GM12872 (cell line): ENCODE results near the gene ANP32A.

Source experiments
- CTCF ChIP-seq: IDR thresholded peaks from 3 replicates; pipeline ENCODE4 v1.5.1; 2011; ENCODE audit warnings: low read depth, mild to moderate bottlenecking, low read length, moderate library complexity; ENCODE audit not compliant: insufficient read depth

The ANP32A gene

DNA sequence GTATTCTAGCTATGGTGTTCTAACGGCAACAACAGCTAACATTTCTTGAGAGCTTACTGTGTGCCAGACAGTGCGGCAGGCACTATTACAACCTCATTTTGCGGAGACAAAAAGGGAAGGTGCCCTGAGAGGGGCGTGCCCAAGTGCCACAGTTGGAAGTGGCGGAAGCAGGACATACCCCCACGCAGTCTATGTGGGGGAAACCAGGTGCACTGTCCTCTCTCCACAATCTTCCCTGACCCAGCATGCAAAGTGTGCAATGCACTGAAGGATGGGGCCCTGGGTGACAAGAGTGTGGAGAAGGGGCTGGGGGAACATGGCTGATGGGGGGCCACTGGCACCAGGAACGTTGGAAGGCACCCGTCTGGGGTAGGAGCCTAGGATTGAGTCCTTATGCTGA, 8.6 kb downstream of the ANP32A start:
- no peak for TF ChIP-seq CTCF

DNA sequence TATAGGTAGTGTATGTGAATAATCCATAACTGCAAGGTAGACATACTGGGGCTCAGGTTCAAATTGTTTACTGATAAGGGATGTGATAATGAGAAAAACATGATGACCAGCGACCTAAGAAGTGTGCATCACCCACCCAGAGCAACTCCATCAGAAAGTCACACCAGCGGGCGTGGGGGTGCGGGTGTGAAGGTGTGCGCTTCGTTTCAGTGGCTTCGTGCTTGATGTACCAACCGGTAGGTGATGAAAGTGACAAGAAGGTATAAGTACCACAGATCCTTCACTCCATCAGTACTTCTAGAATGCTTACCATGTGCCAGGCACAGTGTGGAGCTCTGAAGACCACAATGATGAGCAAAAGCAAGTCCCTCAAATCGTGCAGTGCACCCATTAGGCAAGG, 11.2 kb downstream of the ANP32A start:
- no peak for TF ChIP-seq CTCF

- TF ChIP-seq CTCF: no peak
Observed at GRCh38 chr15:68808770-68809169, 11.9 kb downstream of the ANP32A start.

GRCh38 chr15:68808091-68808490, 12.6 kb downstream of the ANP32A start:
- no peak for TF ChIP-seq CTCF

DNA sequence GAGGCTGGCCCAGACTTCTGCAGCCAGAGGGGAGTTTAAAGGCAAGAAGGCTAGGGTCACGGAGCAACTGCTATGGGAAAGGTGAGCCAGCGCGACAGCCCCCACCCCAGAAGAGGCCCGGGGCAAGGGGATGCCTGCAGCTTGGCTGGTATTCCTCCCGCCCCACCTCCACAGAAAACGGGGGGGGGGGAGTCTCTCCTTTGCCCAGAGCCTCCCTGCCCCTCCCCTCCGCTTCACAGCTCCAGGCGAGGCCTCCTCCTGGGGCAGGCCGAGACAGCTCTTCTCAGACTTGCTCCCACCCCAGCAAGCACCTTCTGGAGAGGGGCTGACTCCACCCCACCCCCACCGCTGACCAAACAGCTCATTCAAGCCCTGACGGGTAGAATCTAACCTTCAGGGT, 13.4 kb downstream of the ANP32A start:
- TF ChIP-seq CTCF: no peak

GRCh38 chr15:68806220-68807060, 14.3 kb downstream of the ANP32A start:
- no peak for TF ChIP-seq CTCF

- TF ChIP-seq CTCF: no peak
Observed at GRCh38 chr15:68802373-68802772, 18.3 kb downstream of the ANP32A start.
